SK-N-SH treated with all-trans-retinoic acid at 6 μM for 48 hours (cell line): ENCODE data around the gene AFTPH.

ENCODE experiments used
- ATAC-seq: fragments of 200-7000 bp; cut with Tn5 transposase; 3 replicates; pipeline ENCODE4 v1.9.1; 2020; ENCODE audit warnings: mild to moderate bottlenecking, moderate library complexity
- ARNTL ChIP-seq: fragments of 450-650 bp; formaldehyde crosslinking; IDR thresholded peaks from 2 replicates; pipeline ENCODE4 v1.5.0; 2020; ENCODE audit warnings: low read depth, mild to moderate bottlenecking, moderate library complexity, borderline replicate concordance
- BACH2 ChIP-seq: fragments of 250-450 bp; sonication (Bioruptor Pico); IDR thresholded peaks from 2 replicates; pipeline ENCODE4 v1.9.0; 2021; ENCODE audit warnings: mild to moderate bottlenecking, borderline replicate concordance
- CREB5 ChIP-seq: fragments of 250-450 bp; sonication (Bioruptor Pico); IDR thresholded peaks from 2 replicates; pipeline ENCODE4 v1.5.1; 2020; ENCODE audit warnings: low read depth, mild to moderate bottlenecking, moderate library complexity
- CSDC2 ChIP-seq: fragments of 250-450 bp; sonication (Bioruptor Pico); IDR thresholded peaks from 2 replicates; pipeline ENCODE4 v1.5.0; 2020; ENCODE audit warnings: mild to moderate bottlenecking, moderate library complexity
- CSRNP3 ChIP-seq: fragments of 250-450 bp; sonication (Bioruptor Pico); IDR thresholded peaks from 2 replicates; pipeline ENCODE4 v1.5.1; 2021; ENCODE audit warnings: mild to moderate bottlenecking, moderate library complexity
- ESRRG ChIP-seq: fragments of 250-450 bp; sonication (Bioruptor Pico); IDR thresholded peaks from 2 replicates; pipeline ENCODE4 v1.6.1; 2021; ENCODE audit warnings: mild to moderate bottlenecking
- GLIS3 ChIP-seq: fragments of 250-450 bp; sonication (Bioruptor Pico); IDR thresholded peaks from 2 replicates; pipeline ENCODE4 v1.5.0; 2020; ENCODE audit warnings: mild to moderate bottlenecking, moderate library complexity
- ISL1 ChIP-seq: fragments of 250-450 bp; sonication (Bioruptor Pico); IDR thresholded peaks from 2 replicates; pipeline ENCODE4 v2.1.2; 2022; ENCODE audit warnings: mild to moderate bottlenecking, moderate library complexity
- PATZ1 ChIP-seq: fragments of 250-450 bp; sonication (Bioruptor Pico); IDR thresholded peaks from 2 replicates; pipeline ENCODE4 v1.8.0; 2020; ENCODE audit warnings: mild to moderate bottlenecking, moderate library complexity, borderline replicate concordance
- POU6F1 ChIP-seq: fragments of 250-450 bp; sonication (Bioruptor Pico); IDR thresholded peaks from 2 replicates; pipeline ENCODE4 v1.8.0; 2021; ENCODE audit warnings: low read depth, mild to moderate bottlenecking, moderate library complexity, borderline replicate concordance
- PPARA ChIP-seq: fragments of 250-450 bp; sonication (Bioruptor Pico); IDR thresholded peaks from 2 replicates; pipeline ENCODE4 v1.5.0; 2020; ENCODE audit warnings: mild to moderate bottlenecking, borderline replicate concordance
- RARB ChIP-seq: fragments of 250-450 bp; sonication (Bioruptor Pico); IDR thresholded peaks from 2 replicates; pipeline ENCODE4 v1.8.0; 2021; ENCODE audit warnings: mild to moderate bottlenecking, moderate library complexity
- SNAI2 ChIP-seq: fragments of 250-450 bp; sonication (Bioruptor Pico); IDR thresholded peaks from 2 replicates; pipeline ENCODE4 v1.5.0; 2020; ENCODE audit warnings: mild to moderate bottlenecking, moderate library complexity
- TCF4 ChIP-seq: fragments of 250-450 bp; sonication (Bioruptor Pico); IDR thresholded peaks from 2 replicates; pipeline ENCODE4 v1.8.0; 2021; ENCODE audit warnings: mild to moderate bottlenecking, moderate library complexity, borderline replicate concordance
- TOX ChIP-seq: fragments of 250-450 bp; sonication (Bioruptor Pico); IDR thresholded peaks from 2 replicates; pipeline ENCODE4 v1.8.0; 2021; ENCODE audit warnings: mild to moderate bottlenecking, moderate library complexity, borderline replicate concordance
- ZC3H10 ChIP-seq: fragments of 250-450 bp; sonication (Bioruptor Pico); IDR thresholded peaks from 2 replicates; pipeline ENCODE4 v1.5.1; 2021; ENCODE audit warnings: mild to moderate bottlenecking, moderate library complexity
- ZFP3 ChIP-seq: fragments of 250-450 bp; sonication (Bioruptor Pico); IDR thresholded peaks from 2 replicates; pipeline ENCODE4 v1.5.0; 2020; ENCODE audit warnings: mild to moderate bottlenecking, moderate library complexity
- ZFP30 ChIP-seq: fragments of 450-650 bp; formaldehyde crosslinking; IDR thresholded peaks from 2 replicates; pipeline ENCODE4 v1.5.0; 2022; ENCODE audit warnings: mild to moderate bottlenecking, moderate library complexity
- ZNF565 ChIP-seq: fragments of 450-650 bp; formaldehyde crosslinking; conservative IDR thresholded peaks from 2 replicates; pipeline ENCODE4 v1.5.0; 2020; ENCODE audit warnings: low read depth, mild to moderate bottlenecking, moderate library complexity
- ZNF70 ChIP-seq: fragments of 450-650 bp; formaldehyde crosslinking; IDR thresholded peaks from 2 replicates; pipeline ENCODE4 v1.5.0; 2020; ENCODE audit warnings: mild to moderate bottlenecking, moderate library complexity
- ZNF8 ChIP-seq: fragments of 450-650 bp; formaldehyde crosslinking; IDR thresholded peaks from 2 replicates; pipeline ENCODE4 v1.5.0; 2020; ENCODE audit warnings: mild to moderate bottlenecking, moderate library complexity

The AFTPH gene

GRCh38 chr2:64609227-64609941, 85.3 kb downstream of the AFTPH start:
- ATAC-seq = no peak
- TF ChIP-seq ZFP30 (CRISPR knock-in tag) (no peak), PATZ1 (CRISPR knock-in tag) (no peak), ZNF70 (CRISPR knock-in tag) (no peak), TCF4 (CRISPR knock-in tag) (no peak), ESRRG (CRISPR knock-in tag) (no peak), ZFP3 (CRISPR knock-in tag) (no peak), POU6F1 (no peak)

- no peak for TF ChIP-seq ZNF8
- TF ChIP-seq BACH2 = no peak
- no peak for TF ChIP-seq ARNTL (CRISPR knock-in tag)
- no peak for ATAC-seq
These were observed 85.8 kb downstream of the AFTPH start for GRCh38 chr2:64609942-64610281.

- ATAC-seq = no peak
- no peak for TF ChIP-seq POU6F1
- TF ChIP-seq ESRRG (CRISPR knock-in tag) = no peak
- TF ChIP-seq TCF4 (CRISPR knock-in tag) = no peak
- TF ChIP-seq ARNTL (CRISPR knock-in tag) = no peak
- TF ChIP-seq ZNF565 (CRISPR knock-in tag) = no peak
- TF ChIP-seq CSDC2 = no peak
These were observed 86.3 kb downstream of the AFTPH start for GRCh38 chr2:64610316-64610855.

- TF ChIP-seq TCF4 (CRISPR knock-in tag) (no peak), BACH2 (no peak), CSRNP3 (CRISPR knock-in tag) (no peak), GLIS3 (CRISPR knock-in tag) (no peak)
- no peak for ATAC-seq
These were observed 88.6 kb downstream of the AFTPH start for GRCh38 chr2:64612575-64613195.

- no peak for ATAC-seq
- no peak for TF ChIP-seq ESRRG (CRISPR knock-in tag)
- TF ChIP-seq POU6F1 = no peak
- no peak for TF ChIP-seq ZNF8
- no peak for TF ChIP-seq PATZ1 (CRISPR knock-in tag)
- TF ChIP-seq ISL1 (CRISPR knock-in tag) = no peak
- TF ChIP-seq TCF4 (CRISPR knock-in tag) = no peak
- no peak for TF ChIP-seq TOX (CRISPR knock-in tag)
- no peak for TF ChIP-seq ZC3H10 (CRISPR knock-in tag)
- no peak for TF ChIP-seq ZNF565 (CRISPR knock-in tag)
- no peak for TF ChIP-seq RARB (CRISPR knock-in tag)
- TF ChIP-seq SNAI2 (CRISPR knock-in tag) = no peak
- TF ChIP-seq ZNF70 (CRISPR knock-in tag) = no peak
- TF ChIP-seq PPARA (CRISPR knock-in tag) = no peak
- TF ChIP-seq CREB5 (CRISPR knock-in tag) = no peak
- TF ChIP-seq BACH2 = no peak
- TF ChIP-seq ZFP30 (CRISPR knock-in tag) = no peak
- TF ChIP-seq CSDC2 = no peak
These were observed 89.1 kb downstream of the AFTPH start for GRCh38 chr2:64613276-64613675.
